ENCODE data around the gene TOLLIP.

GRCh38 chr11:1272531-1272930, 36.9 kb downstream of the TOLLIP start:
- no peak for TF ChIP-seq ZNF138 (tag by site-specific recombination; IDR thresholded peaks at IDR 0.05; ENCODE audit: borderline replicate concordance)
- no peak for TF ChIP-seq CTCF (tag by site-specific recombination; IDR thresholded peaks at IDR 0.05)
- TF ChIP-seq MZF1 (tag by site-specific recombination; IDR thresholded peaks at IDR 0.05; ENCODE audit: borderline replicate concordance) = no peak
- no peak for TF ChIP-seq ZNF274 (IDR thresholded peaks at IDR 0.05; ENCODE audit: low read length)
- no peak for TF ChIP-seq ZNF274 (tag by site-specific recombination; IDR thresholded peaks at IDR 0.05; ENCODE audit: borderline replicate concordance)
- TF ChIP-seq ZBTB1 (tag by site-specific recombination; IDR thresholded peaks at IDR 0.05) = no peak

Data from HEK293 (cell line).